ENCODE measurements around the gene NAV3.

NAV3 gene

GRCh38 chr12:78208092-78208491, 377.4 kb downstream of the NAV3 start:
- Histone ChIP-seq H3K27ac (no peak overlapping the region), H3K4me3 (ENCODE audit: low read depth, low read length) (no peak overlapping the region), H3K36me3 (replicated peaks) (no peaks in the 10 kb centered on the region), H3K27me3 (replicated peaks) (no peaks in the 10 kb centered on the region)
- DNase-seq = no peak
- no peak for TF ChIP-seq CTCF (IDR thresholded peaks at IDR 0.05; ENCODE audit: low read depth, low read length, missing control alignments)
- in situ Hi-C loops (cut with HindIII; ENCODE audit: low pct_ligation_motif_present, low sequenced_read_pairs) = no loop called here

DNA sequence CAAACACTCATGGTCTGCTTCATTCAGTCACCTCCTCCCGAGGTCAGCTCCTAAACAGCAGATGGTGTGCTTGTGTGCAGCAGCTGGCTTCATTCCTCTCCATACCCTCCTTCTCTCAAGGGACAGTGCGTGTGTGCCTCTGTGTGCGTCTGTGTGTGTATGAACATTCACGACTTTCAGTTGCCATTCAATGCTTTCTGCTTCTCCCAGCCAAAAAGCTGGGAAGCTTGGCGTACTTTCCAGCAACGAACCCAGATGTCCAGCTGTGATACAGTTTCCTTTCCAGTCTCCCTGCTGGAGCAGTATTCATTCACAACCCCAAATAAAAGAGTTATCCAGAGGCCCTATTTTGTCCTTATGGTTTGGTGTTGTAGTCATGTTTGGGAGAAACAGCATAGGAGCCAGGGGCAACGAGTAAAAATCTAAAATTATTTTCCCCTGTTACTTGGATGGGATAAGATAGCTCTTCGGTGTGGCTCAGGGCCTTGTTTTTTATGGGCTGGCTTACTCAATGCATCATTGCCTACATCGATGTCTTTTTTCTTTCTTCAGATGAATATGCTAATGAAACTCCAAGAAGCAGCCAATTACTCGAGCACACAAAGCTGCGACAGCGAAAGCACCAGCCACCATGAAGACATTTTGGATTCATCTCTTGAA, 379.3 kb downstream of the NAV3 start:
- Histone ChIP-seq H3K27me3 (replicated peaks) (no peaks in the 10 kb centered on the region), H3K4me3 (ENCODE audit: low read depth, low read length) (no peak overlapping the region), H3K27ac (no peak overlapping the region), H3K36me3 (replicated peaks) (no peaks in the 10 kb centered on the region)
- no peak for TF ChIP-seq CTCF (IDR thresholded peaks at IDR 0.05; ENCODE audit: low read depth, low read length, missing control alignments)
- DNase-seq = no peak
- in situ Hi-C loops (cut with HindIII; ENCODE audit: low pct_ligation_motif_present, low sequenced_read_pairs) = no loop called here

- no peak overlapping the region for H3K4me3 ChIP-seq (ENCODE audit: low read depth, low read length)
- TF ChIP-seq CTCF (IDR thresholded peaks at IDR 0.05; ENCODE audit: low read depth, low read length, missing control alignments) = no peak
- no peak for DNase-seq
- no peaks in the 10 kb centered on the region for H3K27me3 ChIP-seq (replicated peaks)
- in situ Hi-C loops (cut with HindIII; ENCODE audit: low pct_ligation_motif_present, low sequenced_read_pairs) = no loop called here
- no peaks in the 10 kb centered on the region for H3K36me3 ChIP-seq (replicated peaks)
- H3K27ac ChIP-seq = peak overlapping the region; percentile 31
Measured at GRCh38 chr12:78210506-78210860, 379.8 kb downstream of the NAV3 start.

GRCh38 chr12:78210894-78211302, 380.2 kb downstream of the NAV3 start:
- no peaks in the 10 kb centered on the region for H3K27me3 ChIP-seq (replicated peaks)
- H3K36me3 ChIP-seq (replicated peaks) = no peaks in the 10 kb centered on the region
- no peak overlapping the region for H3K4me3 ChIP-seq (ENCODE audit: low read depth, low read length)
- peak overlapping the region; percentile 31 for H3K27ac ChIP-seq
- in situ Hi-C loops (cut with HindIII; ENCODE audit: low pct_ligation_motif_present, low sequenced_read_pairs) = no loop called here
- no peak for TF ChIP-seq CTCF (IDR thresholded peaks at IDR 0.05; ENCODE audit: low read depth, low read length, missing control alignments)
- DNase-seq = peak; percentile 57

DNA sequence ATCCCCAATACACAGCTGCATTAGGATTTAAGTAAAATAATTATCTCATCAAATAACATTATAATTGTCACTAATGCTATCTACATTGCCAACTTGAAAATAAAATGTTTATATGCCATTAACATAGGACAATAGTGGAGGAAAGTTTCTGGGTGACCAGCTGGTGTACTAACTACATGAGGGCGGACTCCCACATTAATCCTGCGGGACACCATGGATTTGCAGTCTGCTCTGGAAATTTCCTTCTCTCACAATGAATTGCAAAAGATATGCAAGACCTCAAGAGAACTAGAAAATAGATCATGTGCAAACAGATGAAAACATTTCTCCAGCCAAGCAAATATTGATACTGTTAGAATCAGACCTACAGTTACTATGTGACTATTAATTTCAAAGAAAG, 390.1 kb downstream of the NAV3 start:
- Histone ChIP-seq H3K27me3 (replicated peaks) (no peaks in the 10 kb centered on the region), H3K27ac (no peak overlapping the region), H3K4me3 (ENCODE audit: low read depth, low read length) (no peak overlapping the region), H3K36me3 (replicated peaks) (no peaks in the 10 kb centered on the region)
- TF ChIP-seq CTCF (IDR thresholded peaks at IDR 0.05; ENCODE audit: low read depth, low read length, missing control alignments) = no peak
- DNase-seq = no peak
- in situ Hi-C loops (cut with HindIII; ENCODE audit: low pct_ligation_motif_present, low sequenced_read_pairs) = no loop called here

DNA sequence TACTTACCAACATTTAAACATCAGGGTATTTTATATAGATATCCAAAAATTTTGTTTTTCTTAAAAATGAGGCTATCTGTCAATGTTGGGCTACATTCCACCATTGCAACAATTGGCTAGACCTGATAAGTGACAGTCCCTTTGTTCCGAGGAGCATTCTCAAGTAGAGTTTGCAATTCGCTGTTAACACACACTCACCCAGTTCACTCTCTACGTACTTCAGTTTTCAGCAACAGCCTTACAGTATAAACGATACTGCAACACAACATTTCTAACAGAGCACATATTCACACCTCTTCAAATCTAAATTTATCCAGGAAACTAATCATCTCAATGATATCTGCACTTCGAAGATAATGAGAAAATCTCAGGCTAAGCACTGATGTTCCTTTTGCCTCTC, 393.5 kb downstream of the NAV3 start:
- in situ Hi-C loops (cut with HindIII; ENCODE audit: low pct_ligation_motif_present, low sequenced_read_pairs) = no loop called here
- no peak for DNase-seq
- Histone ChIP-seq H3K27me3 (replicated peaks) (no peaks in the 10 kb centered on the region), H3K36me3 (replicated peaks) (no peaks in the 10 kb centered on the region), H3K27ac (no peak overlapping the region), H3K4me3 (ENCODE audit: low read depth, low read length) (no peak overlapping the region)
- no peak for TF ChIP-seq CTCF (IDR thresholded peaks at IDR 0.05; ENCODE audit: low read depth, low read length, missing control alignments)
